GM12891 (cell line): ENCODE data around the gene TALDO1.
A peak's percentile ranks its signal among the peaks of the same experiment; 100 is the strongest.

ENCODE experiments used
- DNase-seq: peaks from one replicate; pipeline ENCODE4 v3.0.0; 2011; ENCODE audit warnings: low spot score; ENCODE audit not compliant: insufficient read length
- FAIRE-seq: peaks from 2 replicates; lab custom pipeline; 2011; peaks lifted over from hg19 to GRCh38; lab: Jason Lieb, UNC
- PAX5 ChIP-seq: IDR thresholded peaks from 2 replicates; pipeline ENCODE4 v1.6.1; 2011; ENCODE audit warnings: low read length, moderate library complexity, mild to moderate bottlenecking; ENCODE audit not compliant: insufficient read depth, severe bottlenecking
- POLR2A ChIP-seq: IDR thresholded peaks from 2 replicates; pipeline ENCODE4 v1.6.1; 2011; ENCODE audit warnings: low read depth, low read length, control low read depth
- POLR2AphosphoS5 ChIP-seq: IDR thresholded peaks from 2 replicates; pipeline ENCODE4 v1.6.1; 2011; ENCODE audit warnings: low read depth, low read length, control low read depth
- POU2F2 ChIP-seq: IDR thresholded peaks from 2 replicates; pipeline ENCODE4 v1.6.1; 2011; ENCODE audit warnings: low read depth, mild to moderate bottlenecking, control low read depth, low read length, moderate library complexity
- SPI1 ChIP-seq: IDR thresholded peaks from 2 replicates; pipeline ENCODE4 v1.6.1; 2011; ENCODE audit warnings: low read depth, low read length, control low read depth
- TAF1 ChIP-seq: IDR thresholded peaks from 2 replicates; pipeline ENCODE4 v1.6.1; 2011; ENCODE audit warnings: low read depth, low read length, control low read depth

The TALDO1 gene

GRCh38 chr11:786235-787083 lies 39.2 kb downstream of the TALDO1 start:
- FAIRE-seq (no peak), DNase-seq (no peak)
- TF ChIP-seq SPI1 = no peak
- TF ChIP-seq PAX5 = no peak

- no peak for TF ChIP-seq POLR2A
- no peak for TF ChIP-seq TAF1
- no peak for TF ChIP-seq SPI1
- no peak for TF ChIP-seq PAX5
- no peak for TF ChIP-seq POLR2AphosphoS5
- no peak for TF ChIP-seq POU2F2
- no peak for DNase-seq
- no peak for FAIRE-seq
These were observed 39.9 kb downstream of the TALDO1 start for GRCh38 chr11:787084-787675.

GRCh38 chr11:788009-788640 lies 40.9 kb downstream of the TALDO1 start:
- FAIRE-seq = no peak
- TF ChIP-seq POLR2AphosphoS5 (no peak), POLR2A (no peak), TAF1 (no peak), PAX5 (no peak), SPI1 (no peak), POU2F2 (no peak)
- DNase-seq = no peak

GRCh38 chr11:788953-789940 lies 42.0 kb downstream of the TALDO1 start:
- DNase-seq (no peak), FAIRE-seq (peak; percentile 74)
- TF ChIP-seq PAX5 (no peak), SPI1 (no peak), POLR2AphosphoS5 (no peak), POLR2A (no peak), POU2F2 (no peak), TAF1 (no peak)

GRCh38 chr11:789943-790342 lies 42.7 kb downstream of the TALDO1 start, which contains the start of gene CEND1:
Gene CEND1 (minus strand): TSS chr11:790090. CDS start chr11:788576, 1,514 bp downstream.
- DNase-seq (peak; percentile 75), FAIRE-seq (peak; percentile 82)
- TF ChIP-seq POLR2A (no peak), TAF1 (no peak), POLR2AphosphoS5 (no peak), SPI1 (no peak), PAX5 (no peak), POU2F2 (no peak)

GRCh38 chr11:790721-791564 lies 43.7 kb downstream of the TALDO1 start:
- DNase-seq (no peak), FAIRE-seq (no peak)

GRCh38 chr11:791658-792534 lies 44.6 kb downstream of the TALDO1 start:
- TF ChIP-seq SPI1 (no peak), TAF1 (no peak), POLR2A (no peak)
- FAIRE-seq (no peak), DNase-seq (no peak)

More at GRCh38 chr11:790721-791564, 43.7 kb downstream of the TALDO1 start:
- TF ChIP-seq POLR2A (no peak), TAF1 (no peak), POLR2AphosphoS5 (no peak), PAX5 (no peak), POU2F2 (no peak), SPI1 (no peak)

- no peak for TF ChIP-seq POLR2A
- FAIRE-seq (no peak), DNase-seq (no peak)
These were observed 45.2 kb downstream of the TALDO1 start for GRCh38 chr11:792535-792821.
